K562 (cell line): ENCODE data around the gene HPX.

ENCODE experiments used
- TF ChIP-seq, protein P1 (sequence below), 3 experiments: IDR thresholded peaks in 2 of 3; conservative IDR thresholded peaks in 1 of 3; 2 replicates each; pipeline ENCODE4 v1.5.1; 2011 to 2012; ENCODE audit warnings: low read length in 3 of 3, mild to moderate bottlenecking in 3 of 3, control low read depth in 2 of 3, improper control_type of control experiment in 1 of 3, inconsistent platforms in 1 of 3, low read depth in 1 of 3, mixed read lengths in 1 of 3, moderate library complexity in 1 of 3; ENCODE audit not compliant: insufficient read depth in 2 of 3
- TF ChIP-seq, protein P2 (sequence below): IDR thresholded peaks from 3 replicates; pipeline ENCODE4 v1.6.1; 2011; ENCODE audit warnings: borderline replicate concordance, mild to moderate bottlenecking; ENCODE audit not compliant: insufficient read length, insufficient read depth

DNA sequence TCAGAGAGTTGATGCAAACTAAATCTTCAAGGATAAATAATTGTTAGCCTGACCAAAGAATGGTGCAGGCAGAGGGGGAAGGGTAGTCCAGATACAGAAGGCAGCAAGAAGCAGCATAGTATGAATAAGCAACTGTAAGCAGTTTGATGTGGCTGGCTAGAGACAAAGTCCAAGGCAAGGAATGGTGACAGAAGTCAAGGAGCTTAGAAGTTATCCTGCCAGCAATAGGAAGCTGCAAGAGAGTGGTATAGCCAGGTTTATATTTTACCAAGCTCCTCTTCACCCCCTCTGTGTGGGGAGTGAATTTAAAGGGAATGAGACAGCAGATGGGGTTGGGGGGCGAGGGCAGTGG, 18.3 kb upstream of the HPX start:
- TF ChIP-seq, protein P1, sequence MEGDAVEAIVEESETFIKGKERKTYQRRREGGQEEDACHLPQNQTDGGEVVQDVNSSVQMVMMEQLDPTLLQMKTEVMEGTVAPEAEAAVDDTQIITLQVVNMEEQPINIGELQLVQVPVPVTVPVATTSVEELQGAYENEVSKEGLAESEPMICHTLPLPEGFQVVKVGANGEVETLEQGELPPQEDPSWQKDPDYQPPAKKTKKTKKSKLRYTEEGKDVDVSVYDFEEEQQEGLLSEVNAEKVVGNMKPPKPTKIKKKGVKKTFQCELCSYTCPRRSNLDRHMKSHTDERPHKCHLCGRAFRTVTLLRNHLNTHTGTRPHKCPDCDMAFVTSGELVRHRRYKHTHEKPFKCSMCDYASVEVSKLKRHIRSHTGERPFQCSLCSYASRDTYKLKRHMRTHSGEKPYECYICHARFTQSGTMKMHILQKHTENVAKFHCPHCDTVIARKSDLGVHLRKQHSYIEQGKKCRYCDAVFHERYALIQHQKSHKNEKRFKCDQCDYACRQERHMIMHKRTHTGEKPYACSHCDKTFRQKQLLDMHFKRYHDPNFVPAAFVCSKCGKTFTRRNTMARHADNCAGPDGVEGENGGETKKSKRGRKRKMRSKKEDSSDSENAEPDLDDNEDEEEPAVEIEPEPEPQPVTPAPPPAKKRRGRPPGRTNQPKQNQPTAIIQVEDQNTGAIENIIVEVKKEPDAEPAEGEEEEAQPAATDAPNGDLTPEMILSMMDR (IDR thresholded peaks at IDR 0.05 in 2 of 3, conservative IDR thresholded peaks at IDR 0.05 in 1 of 3; ENCODE audit: insufficient read depth in 2 of 3, low read depth in 1 of 3, low read length in 3 of 3), result no peak
- TF ChIP-seq, protein P2, sequence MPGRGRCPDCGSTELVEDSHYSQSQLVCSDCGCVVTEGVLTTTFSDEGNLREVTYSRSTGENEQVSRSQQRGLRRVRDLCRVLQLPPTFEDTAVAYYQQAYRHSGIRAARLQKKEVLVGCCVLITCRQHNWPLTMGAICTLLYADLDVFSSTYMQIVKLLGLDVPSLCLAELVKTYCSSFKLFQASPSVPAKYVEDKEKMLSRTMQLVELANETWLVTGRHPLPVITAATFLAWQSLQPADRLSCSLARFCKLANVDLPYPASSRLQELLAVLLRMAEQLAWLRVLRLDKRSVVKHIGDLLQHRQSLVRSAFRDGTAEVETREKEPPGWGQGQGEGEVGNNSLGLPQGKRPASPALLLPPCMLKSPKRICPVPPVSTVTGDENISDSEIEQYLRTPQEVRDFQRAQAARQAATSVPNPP, result no peak
